HCT116 (cell line): ENCODE results near the gene CAMK1D. TPM values are rescaled to one million over a fixed set of nuclear protein-coding genes. Genes with fewer than 3 reads are reported as not detected.

Experiments
- ATAC-seq: fragments of 200-7000 bp; cut with Tn5 transposase; 2 replicates; pipeline ENCODE4 v1.9.1; 2020; ENCODE audit warnings: mild to moderate bottlenecking, moderate library complexity
- BruUV-seq: library from RNA; stranded (reverse); fragments of 400-500 nt; replicated peaks from 2 replicates; lab custom pipeline; 2021; lab: Mats Ljungman, UMichigan
- CTCF ChIA-PET: fragments of 300-600 bp; sonication (Branson Sonifier 250); formaldehyde crosslinking; loops from one replicate; lab custom pipeline; 2021; ENCODE audit warnings: antibody characterized with exemption; lab: Charles Lee
- POLR2A ChIA-PET: fragments of 300-600, 350-600 bp; sonication (Branson Sonifier 250); formaldehyde crosslinking; loops from one replicate; lab custom pipeline; 2021; ENCODE audit warnings: antibody characterized with exemption; lab: Charles Lee
- RAD21 ChIA-PET, 2 experiments: fragments of 300-600 bp; sonication (Branson Sonifier 250); formaldehyde crosslinking; loops; one replicate each; lab custom pipeline; 2023; ENCODE audit warnings: low total read pairs in 2 of 2; ENCODE audit not compliant: uncharacterized antibody in 2 of 2, unreplicated experiment in 2 of 2, low non-redundant PET in 1 of 2; lab: Charles Lee
- DNase-seq: peaks from one replicate; pipeline ENCODE4 v3.0.0-alpha.2; 2010; ENCODE audit warnings: low read depth, low spot score
- H2AFZ ChIP-seq: fragments of 200-600 bp; shearing (Covaris generic), sonication (generic); 2 replicates; pipeline ENCODE4 v1.6.1; 2017; ENCODE audit warnings: low read depth, mixed run types, mixed read lengths, antibody characterized with exemption, low read length; ENCODE audit not compliant: poor library complexity, severe bottlenecking
- H3K27ac ChIP-seq: 2 replicates; pipeline ENCODE4 v1.5.1; 2012; ENCODE audit warnings: low read depth, low read length
- H3K27me3 ChIP-seq: fragments of 200-600 bp; sonication (generic); 2 replicates; pipeline ENCODE4 v1.6.1; 2016; ENCODE audit warnings: mixed run types, low read length, mixed read lengths; ENCODE audit not compliant: insufficient read depth
- H3K36me3 ChIP-seq, 2 experiments: fragments of 200-500 bp in 1 of 2; fragments of 200-600 bp in 1 of 2; sonication (Bioruptor generic) in 1 of 2; sonication (generic) in 1 of 2; 2 replicates each; pipeline versions ENCODE4 v1.5.1 to v1.6.1; 2014 to 2016; ENCODE audit warnings: low read length in 2 of 2, inconsistent platforms in 1 of 2, mixed read lengths in 1 of 2, mixed run types in 1 of 2; ENCODE audit not compliant: insufficient read depth in 2 of 2, control insufficient read depth in 1 of 2
- H3K4me1 ChIP-seq, 2 experiments: fragments of 200-600 bp in 1 of 2; sonication (generic) in 1 of 2; 2 replicates each; pipeline versions ENCODE4 v1.5.1 to v1.6.1; 2012 to 2017; ENCODE audit warnings: low read length in 2 of 2, inconsistent platforms in 1 of 2, mild to moderate bottlenecking in 1 of 2, mixed read lengths in 1 of 2, mixed run types in 1 of 2, moderate library complexity in 1 of 2; ENCODE audit not compliant: insufficient read depth in 2 of 2, control insufficient read depth in 1 of 2
- H3K4me2 ChIP-seq: fragments of 200-600 bp; sonication (generic); 2 replicates; pipeline ENCODE4 v1.6.1; 2017; ENCODE audit warnings: mixed run types, low read length, mixed read lengths
- H3K4me3 ChIP-seq, 2 experiments: fragments of 200-600 bp in 1 of 2; sonication (generic) in 1 of 2; replicated peaks in 1 of 2; 2 replicates each; pipeline ENCODE4 v1.5.1; 2011 to 2016; ENCODE audit warnings: low read length in 2 of 2, control low read depth in 1 of 2, low read depth in 1 of 2, mild to moderate bottlenecking in 1 of 2, mixed read lengths in 1 of 2, mixed run types in 1 of 2
- H3K79me2 ChIP-seq: fragments of 200-600 bp; sonication (generic); 2 replicates; pipeline ENCODE4 v1.6.1; 2017; ENCODE audit warnings: mild to moderate bottlenecking, mixed run types, low read length, moderate library complexity, mixed read lengths; ENCODE audit not compliant: insufficient read depth
- H3K9ac ChIP-seq: fragments of 200-600 bp; sonication (generic); 2 replicates; pipeline ENCODE4 v1.6.1; 2016; ENCODE audit warnings: low read length, mixed read lengths
- H3K9me2 ChIP-seq: fragments of 200-600 bp; sonication (generic), shearing (Covaris generic); 2 replicates; pipeline ENCODE4 v1.6.1; 2017; ENCODE audit warnings: mixed run types, mild to moderate bottlenecking, moderate library complexity; ENCODE audit not compliant: insufficient read depth
- H3K9me3 ChIP-seq, 2 experiments: fragments of 200-500 bp in 1 of 2; fragments of 200-600 bp in 1 of 2; sonication (Bioruptor generic) in 1 of 2; sonication (generic) in 1 of 2; 2 replicates each; pipeline ENCODE4 v1.6.1; 2014 to 2017; ENCODE audit warnings: low read length in 2 of 2, mixed read lengths in 2 of 2, inconsistent platforms in 1 of 2, low read depth in 1 of 2, mild to moderate bottlenecking in 1 of 2, mixed run types in 1 of 2, moderate library complexity in 1 of 2; ENCODE audit not compliant: control insufficient read depth in 1 of 2, insufficient read depth in 1 of 2
- H4K20me1 ChIP-seq: fragments of 200-600 bp; sonication (generic), shearing (Covaris generic); 2 replicates; pipeline ENCODE4 v1.6.1; 2017; ENCODE audit warnings: mixed run types, mild to moderate bottlenecking, moderate library complexity; ENCODE audit not compliant: insufficient read depth
- CBX3 ChIP-seq: IDR thresholded peaks from 2 replicates; pipeline ENCODE4 v1.6.1; 2012; ENCODE audit warnings: low read depth
- ELF1 ChIP-seq: IDR thresholded peaks from 2 replicates; pipeline ENCODE4 v1.6.1; 2012; ENCODE audit warnings: low read depth, borderline replicate concordance
- JUND ChIP-seq: IDR thresholded peaks from 2 replicates; pipeline ENCODE4 v1.6.1; 2012
- POLR2A ChIP-seq: IDR thresholded peaks from 2 replicates; pipeline ENCODE4 v1.7.0; 2011; ENCODE audit warnings: borderline replicate concordance; ENCODE audit not compliant: insufficient read depth, insufficient read length; ENCODE audit errors: extremely low read depth
- POLR2AphosphoS5 ChIP-seq: IDR thresholded peaks from 2 replicates; pipeline ENCODE4 v1.6.1; 2011; ENCODE audit warnings: mild to moderate bottlenecking, low read depth, low read length, moderate library complexity
- RAD21 ChIP-seq: IDR thresholded peaks from 2 replicates; pipeline ENCODE4 v1.6.1; 2012; ENCODE audit warnings: low read depth, mild to moderate bottlenecking
- SP1 ChIP-seq: IDR thresholded peaks from 2 replicates; pipeline ENCODE4 v1.6.1; 2012; ENCODE audit warnings: low read depth
- SRF ChIP-seq: IDR thresholded peaks from 2 replicates; pipeline ENCODE4 v1.6.1; 2012; ENCODE audit warnings: low read depth
- TCF7L2 ChIP-seq: IDR thresholded peaks from 2 replicates; pipeline ENCODE4 v1.7.0; 2011; ENCODE audit warnings: borderline replicate concordance, inconsistent platforms; ENCODE audit not compliant: insufficient read depth, insufficient read length; ENCODE audit errors: extremely low read depth
- intact Hi-C: fragments of 100-400 bp; cut with micrococcal nuclease; formaldehyde crosslinking; loops from 2 replicates; pipeline ENCODE4 v1.10.0; 2022
- total RNA-seq: library from RNA; stranded (reverse); gene quantifications from one replicate; pipeline ENCODE4 v1.2.1, GENCODE V29; 2021; ENCODE audit not compliant: unreplicated experiment
- TF ChIP-seq, protein P1 (sequence below), 3 experiments: fragments of 200-600 bp in 1 of 3; sonication (generic) in 1 of 3; IDR thresholded peaks in 2 of 3; conservative IDR thresholded peaks in 1 of 3; 2 replicates each; pipeline ENCODE4 v1.5.1; 2012 to 2017; ENCODE audit warnings: low read depth in 2 of 3, low read length in 2 of 3, antibody characterized with exemption in 1 of 3, borderline replicate concordance in 1 of 3, control low read depth in 1 of 3, mild to moderate bottlenecking in 1 of 3, mixed read lengths in 1 of 3, mixed run types in 1 of 3, moderate library complexity in 1 of 3; ENCODE audit not compliant: insufficient read depth in 1 of 3
- TF ChIP-seq, protein P2 (sequence below): IDR thresholded peaks from 2 replicates; pipeline ENCODE4 v1.6.1; 2012
- TF ChIP-seq, protein P3 (sequence below): IDR thresholded peaks from 2 replicates; pipeline ENCODE4 v1.6.1; 2012
- TF ChIP-seq, protein P4 (sequence below): IDR thresholded peaks from 2 replicates; pipeline ENCODE4 v1.6.1; 2012; ENCODE audit warnings: low read depth
- TF ChIP-seq, protein P5 (sequence below): IDR thresholded peaks from 2 replicates; pipeline ENCODE4 v1.6.1; 2011; ENCODE audit warnings: mild to moderate bottlenecking, low read length, moderate library complexity; ENCODE audit not compliant: insufficient replicate concordance; ENCODE audit errors: extremely low read depth

Gene CAMK1D
- total RNA-seq, 1 experiment from 2014 or later, result 9.6 TPM

DNA sequence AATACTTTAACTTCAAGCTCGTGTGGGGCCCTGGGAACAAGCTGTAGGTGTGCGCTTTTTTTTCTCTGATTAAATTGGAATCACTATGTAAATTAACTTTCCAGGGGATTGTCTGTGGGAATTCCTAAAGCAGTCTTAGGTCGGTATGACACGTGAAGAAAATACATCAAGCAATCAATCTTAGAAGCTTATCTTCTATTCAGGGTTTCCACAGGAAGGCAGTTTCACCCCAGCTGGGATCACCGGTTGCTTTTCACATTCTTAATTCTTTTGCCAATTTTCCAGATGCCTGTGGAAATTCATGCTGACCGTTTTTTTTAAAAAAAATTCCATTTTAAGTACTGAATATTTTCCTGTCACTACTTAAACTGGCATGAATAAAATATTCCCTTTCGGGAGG, 41.9 kb downstream of the CAMK1D start (continued):
- TF ChIP-seq JUND (no peak), POLR2AphosphoS5 (no peak), SP1 (no peak)
- TF ChIP-seq, protein P1, sequence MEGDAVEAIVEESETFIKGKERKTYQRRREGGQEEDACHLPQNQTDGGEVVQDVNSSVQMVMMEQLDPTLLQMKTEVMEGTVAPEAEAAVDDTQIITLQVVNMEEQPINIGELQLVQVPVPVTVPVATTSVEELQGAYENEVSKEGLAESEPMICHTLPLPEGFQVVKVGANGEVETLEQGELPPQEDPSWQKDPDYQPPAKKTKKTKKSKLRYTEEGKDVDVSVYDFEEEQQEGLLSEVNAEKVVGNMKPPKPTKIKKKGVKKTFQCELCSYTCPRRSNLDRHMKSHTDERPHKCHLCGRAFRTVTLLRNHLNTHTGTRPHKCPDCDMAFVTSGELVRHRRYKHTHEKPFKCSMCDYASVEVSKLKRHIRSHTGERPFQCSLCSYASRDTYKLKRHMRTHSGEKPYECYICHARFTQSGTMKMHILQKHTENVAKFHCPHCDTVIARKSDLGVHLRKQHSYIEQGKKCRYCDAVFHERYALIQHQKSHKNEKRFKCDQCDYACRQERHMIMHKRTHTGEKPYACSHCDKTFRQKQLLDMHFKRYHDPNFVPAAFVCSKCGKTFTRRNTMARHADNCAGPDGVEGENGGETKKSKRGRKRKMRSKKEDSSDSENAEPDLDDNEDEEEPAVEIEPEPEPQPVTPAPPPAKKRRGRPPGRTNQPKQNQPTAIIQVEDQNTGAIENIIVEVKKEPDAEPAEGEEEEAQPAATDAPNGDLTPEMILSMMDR (IDR thresholded peaks at IDR 0.05 in 2 of 3, conservative IDR thresholded peaks at IDR 0.05 in 1 of 3; ENCODE audit: borderline replicate concordance in 1 of 3, insufficient read depth in 1 of 3, low read depth in 2 of 3, low read length in 2 of 3), result no peak
- TF ChIP-seq, all 23 proteins: peak for 0

DNA sequence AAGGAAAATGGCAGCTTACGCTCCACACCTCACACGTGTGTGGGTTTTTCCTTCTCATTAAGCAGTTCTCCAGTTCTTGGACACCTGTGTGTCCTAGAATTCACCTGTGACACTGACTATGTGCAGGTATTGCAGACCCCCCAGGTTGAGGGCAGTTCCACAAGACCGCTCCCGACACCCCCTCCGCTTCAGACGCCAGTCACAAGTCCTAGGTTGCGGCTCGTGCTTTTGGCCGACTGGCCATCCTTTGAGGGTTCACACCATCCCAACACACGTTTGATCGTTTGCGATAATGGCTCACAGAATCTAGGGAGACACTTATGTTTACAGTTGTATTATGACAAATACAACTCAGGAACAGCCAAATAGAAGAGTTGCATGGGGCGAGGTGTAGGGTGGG, 44.5 kb downstream of the CAMK1D start:
- H3K79me2 ChIP-seq, result no peaks in the 10 kb centered on the region
- DNase-seq (no peak), ATAC-seq (no peak)
- H3K9me3 ChIP-seq, result no peaks in the 10 kb centered on the region
- BruUV-seq, result no TSS peak
- ChIA-PET RAD21 (no interaction called here), POLR2A (no interaction called here), CTCF (no interaction called here)
- no peak overlapping the region for H2AFZ ChIP-seq
- H3K27me3 ChIP-seq, result no peaks in the 10 kb centered on the region
- H3K4me1 ChIP-seq, result peaks cover 0 to 5% of the 10 kb centered on the region in 2 experiments; a peak in 1 of 4 replicates
- no peaks in the 10 kb centered on the region for H4K20me1 ChIP-seq
- no peak overlapping the region for H3K27ac ChIP-seq
- no peak overlapping the region for H3K4me2 ChIP-seq
- no peaks in the 10 kb centered on the region for H3K36me3 ChIP-seq
- TF ChIP-seq ELF1 (no peak), POLR2A (no peak), CBX3 (no peak), SP1 (no peak), RAD21 (no peak), SRF (no peak), TCF7L2 (no peak), POLR2AphosphoS5 (no peak)
- TF ChIP-seq, protein P2, sequence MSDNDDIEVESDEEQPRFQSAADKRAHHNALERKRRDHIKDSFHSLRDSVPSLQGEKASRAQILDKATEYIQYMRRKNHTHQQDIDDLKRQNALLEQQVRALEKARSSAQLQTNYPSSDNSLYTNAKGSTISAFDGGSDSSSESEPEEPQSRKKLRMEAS, result no peak
- TF ChIP-seq, protein P3, sequence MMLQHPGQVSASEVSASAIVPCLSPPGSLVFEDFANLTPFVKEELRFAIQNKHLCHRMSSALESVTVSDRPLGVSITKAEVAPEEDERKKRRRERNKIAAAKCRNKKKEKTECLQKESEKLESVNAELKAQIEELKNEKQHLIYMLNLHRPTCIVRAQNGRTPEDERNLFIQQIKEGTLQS, result no peak
- TF ChIP-seq, protein P4, sequence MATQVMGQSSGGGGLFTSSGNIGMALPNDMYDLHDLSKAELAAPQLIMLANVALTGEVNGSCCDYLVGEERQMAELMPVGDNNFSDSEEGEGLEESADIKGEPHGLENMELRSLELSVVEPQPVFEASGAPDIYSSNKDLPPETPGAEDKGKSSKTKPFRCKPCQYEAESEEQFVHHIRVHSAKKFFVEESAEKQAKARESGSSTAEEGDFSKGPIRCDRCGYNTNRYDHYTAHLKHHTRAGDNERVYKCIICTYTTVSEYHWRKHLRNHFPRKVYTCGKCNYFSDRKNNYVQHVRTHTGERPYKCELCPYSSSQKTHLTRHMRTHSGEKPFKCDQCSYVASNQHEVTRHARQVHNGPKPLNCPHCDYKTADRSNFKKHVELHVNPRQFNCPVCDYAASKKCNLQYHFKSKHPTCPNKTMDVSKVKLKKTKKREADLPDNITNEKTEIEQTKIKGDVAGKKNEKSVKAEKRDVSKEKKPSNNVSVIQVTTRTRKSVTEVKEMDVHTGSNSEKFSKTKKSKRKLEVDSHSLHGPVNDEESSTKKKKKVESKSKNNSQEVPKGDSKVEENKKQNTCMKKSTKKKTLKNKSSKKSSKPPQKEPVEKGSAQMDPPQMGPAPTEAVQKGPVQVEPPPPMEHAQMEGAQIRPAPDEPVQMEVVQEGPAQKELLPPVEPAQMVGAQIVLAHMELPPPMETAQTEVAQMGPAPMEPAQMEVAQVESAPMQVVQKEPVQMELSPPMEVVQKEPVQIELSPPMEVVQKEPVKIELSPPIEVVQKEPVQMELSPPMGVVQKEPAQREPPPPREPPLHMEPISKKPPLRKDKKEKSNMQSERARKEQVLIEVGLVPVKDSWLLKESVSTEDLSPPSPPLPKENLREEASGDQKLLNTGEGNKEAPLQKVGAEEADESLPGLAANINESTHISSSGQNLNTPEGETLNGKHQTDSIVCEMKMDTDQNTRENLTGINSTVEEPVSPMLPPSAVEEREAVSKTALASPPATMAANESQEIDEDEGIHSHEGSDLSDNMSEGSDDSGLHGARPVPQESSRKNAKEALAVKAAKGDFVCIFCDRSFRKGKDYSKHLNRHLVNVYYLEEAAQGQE, result no peak
- TF ChIP-seq, protein P5, sequence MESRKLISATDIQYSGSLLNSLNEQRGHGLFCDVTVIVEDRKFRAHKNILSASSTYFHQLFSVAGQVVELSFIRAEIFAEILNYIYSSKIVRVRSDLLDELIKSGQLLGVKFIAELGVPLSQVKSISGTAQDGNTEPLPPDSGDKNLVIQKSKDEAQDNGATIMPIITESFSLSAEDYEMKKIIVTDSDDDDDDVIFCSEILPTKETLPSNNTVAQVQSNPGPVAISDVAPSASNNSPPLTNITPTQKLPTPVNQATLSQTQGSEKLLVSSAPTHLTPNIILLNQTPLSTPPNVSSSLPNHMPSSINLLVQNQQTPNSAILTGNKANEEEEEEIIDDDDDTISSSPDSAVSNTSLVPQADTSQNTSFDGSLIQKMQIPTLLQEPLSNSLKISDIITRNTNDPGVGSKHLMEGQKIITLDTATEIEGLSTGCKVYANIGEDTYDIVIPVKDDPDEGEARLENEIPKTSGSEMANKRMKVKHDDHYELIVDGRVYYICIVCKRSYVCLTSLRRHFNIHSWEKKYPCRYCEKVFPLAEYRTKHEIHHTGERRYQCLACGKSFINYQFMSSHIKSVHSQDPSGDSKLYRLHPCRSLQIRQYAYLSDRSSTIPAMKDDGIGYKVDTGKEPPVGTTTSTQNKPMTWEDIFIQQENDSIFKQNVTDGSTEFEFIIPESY, result no peak
- H3K9me2 ChIP-seq, result no peaks in the 10 kb centered on the region
- intact Hi-C loops, result no loop called here
- H3K9ac ChIP-seq, result no peak overlapping the region
- no peak overlapping the region for H3K4me3 ChIP-seq
